HuH-7.5 (cell line): ENCODE results near the gene PTRHD1.
"Not testable (repeated sequence)": the region's sequence is repeated elsewhere in the genome, so short reads cannot be mapped to it uniquely, and the experiment has no call there.

ENCODE experiments used
- DNase-seq: peaks from one replicate; pipeline ENCODE4 v3.0.0; 2011; ENCODE audit warnings: low spot score

The PTRHD1 gene, protein sequence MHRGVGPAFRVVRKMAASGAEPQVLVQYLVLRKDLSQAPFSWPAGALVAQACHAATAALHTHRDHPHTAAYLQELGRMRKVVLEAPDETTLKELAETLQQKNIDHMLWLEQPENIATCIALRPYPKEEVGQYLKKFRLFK

DNA sequence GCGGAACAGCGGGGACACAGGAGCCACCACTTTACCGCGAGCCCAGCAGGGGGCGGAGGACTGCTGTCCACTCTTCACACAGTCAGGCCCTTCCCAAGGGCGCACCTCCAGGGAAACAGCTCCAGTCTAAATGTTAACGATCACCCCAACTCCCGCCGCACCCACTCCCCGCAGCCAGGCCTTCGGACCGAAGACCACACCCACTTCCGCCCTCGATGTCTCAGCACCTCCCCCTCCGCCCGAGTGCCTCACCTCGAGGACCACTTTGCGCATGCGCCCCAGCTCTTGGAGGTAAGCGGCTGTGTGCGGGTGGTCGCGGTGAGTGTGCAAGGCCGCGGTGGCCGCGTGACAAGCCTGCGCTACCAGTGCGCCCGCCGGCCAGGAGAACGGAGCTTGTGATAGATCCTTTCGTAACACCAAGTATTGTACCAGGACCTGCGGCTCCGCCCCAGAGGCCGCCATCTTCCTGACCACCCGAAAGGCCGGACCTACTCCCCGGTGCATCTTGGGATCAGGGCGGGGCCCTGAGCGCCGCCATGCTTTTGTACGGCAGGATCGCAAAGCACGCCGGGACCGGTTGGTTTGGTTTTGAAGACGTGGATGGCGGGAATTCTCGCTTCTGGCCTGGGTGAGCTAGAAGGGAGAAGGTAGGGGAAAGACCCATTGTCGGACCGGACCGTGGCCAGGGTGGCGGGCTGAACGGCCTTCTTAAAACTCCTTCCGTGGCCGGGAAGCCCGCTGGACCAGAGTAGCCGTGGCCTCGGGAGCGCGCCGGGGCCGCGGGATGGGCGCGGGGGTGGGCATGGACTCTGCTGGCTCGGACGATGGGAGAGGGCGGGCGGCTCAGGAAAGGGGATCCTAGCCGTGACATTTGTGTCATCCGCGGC lies at the start of gene PTRHD1, which contains the start of gene CENPO:
Gene PTRHD1, minus strand, starts transcription at position 518 of the 887 bp plus-strand sequence. Its CDS starts 14 bp downstream, at position 504.
Gene CENPO, plus strand, starts transcription at position 552 of the 887 bp plus-strand sequence. CDS start 495 bp downstream, outside the sequence.
- DNase-seq = peak; percentile 84

DNA sequence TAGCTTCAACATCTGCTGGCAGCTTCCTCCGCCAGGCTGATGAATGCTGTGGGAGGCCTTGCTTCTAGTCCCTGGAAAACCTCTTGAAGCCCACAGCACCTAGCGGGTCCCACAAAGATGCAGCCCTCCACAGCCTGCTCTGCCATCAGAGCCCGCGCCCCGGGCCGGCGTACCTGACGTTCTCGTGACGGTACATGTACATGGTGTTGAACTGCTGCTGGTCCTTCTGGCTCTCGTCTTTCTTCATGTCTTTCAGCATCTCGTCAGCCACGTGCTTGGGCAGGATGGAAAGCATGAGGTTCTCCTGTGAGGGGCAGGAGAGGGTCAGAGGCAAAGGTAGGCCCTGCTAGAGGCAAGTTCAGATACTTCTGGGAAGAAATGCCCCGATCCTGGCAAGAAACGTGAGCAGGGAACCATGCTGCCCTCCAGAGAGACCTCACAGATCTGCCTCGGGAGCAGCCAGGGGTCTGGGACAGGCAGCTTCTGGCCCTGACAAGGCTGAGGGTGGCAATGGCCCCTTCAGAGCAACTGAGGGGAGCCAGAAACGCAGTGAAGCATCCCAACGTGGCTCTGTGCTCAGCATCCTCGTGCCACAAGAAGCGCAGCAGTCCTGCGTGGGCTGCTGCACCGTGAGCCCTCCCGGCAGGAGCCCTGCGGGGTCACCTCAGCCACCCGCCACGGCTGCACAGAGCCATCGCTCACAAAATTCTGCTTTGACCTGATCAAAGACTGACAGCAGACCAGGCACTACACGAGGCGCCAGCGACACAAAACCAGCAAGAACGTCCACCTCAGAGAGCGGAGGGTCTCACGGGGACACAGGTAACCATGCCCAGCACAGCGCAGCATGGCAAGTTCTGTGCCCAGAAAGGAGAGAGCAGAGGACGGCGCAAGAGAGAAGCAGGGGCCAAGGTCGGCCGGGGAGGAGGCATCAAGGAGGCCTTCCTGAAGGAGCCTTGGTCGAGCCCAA lies 49.2 kb upstream of the PTRHD1 start:
- DNase-seq = no peak

DNA sequence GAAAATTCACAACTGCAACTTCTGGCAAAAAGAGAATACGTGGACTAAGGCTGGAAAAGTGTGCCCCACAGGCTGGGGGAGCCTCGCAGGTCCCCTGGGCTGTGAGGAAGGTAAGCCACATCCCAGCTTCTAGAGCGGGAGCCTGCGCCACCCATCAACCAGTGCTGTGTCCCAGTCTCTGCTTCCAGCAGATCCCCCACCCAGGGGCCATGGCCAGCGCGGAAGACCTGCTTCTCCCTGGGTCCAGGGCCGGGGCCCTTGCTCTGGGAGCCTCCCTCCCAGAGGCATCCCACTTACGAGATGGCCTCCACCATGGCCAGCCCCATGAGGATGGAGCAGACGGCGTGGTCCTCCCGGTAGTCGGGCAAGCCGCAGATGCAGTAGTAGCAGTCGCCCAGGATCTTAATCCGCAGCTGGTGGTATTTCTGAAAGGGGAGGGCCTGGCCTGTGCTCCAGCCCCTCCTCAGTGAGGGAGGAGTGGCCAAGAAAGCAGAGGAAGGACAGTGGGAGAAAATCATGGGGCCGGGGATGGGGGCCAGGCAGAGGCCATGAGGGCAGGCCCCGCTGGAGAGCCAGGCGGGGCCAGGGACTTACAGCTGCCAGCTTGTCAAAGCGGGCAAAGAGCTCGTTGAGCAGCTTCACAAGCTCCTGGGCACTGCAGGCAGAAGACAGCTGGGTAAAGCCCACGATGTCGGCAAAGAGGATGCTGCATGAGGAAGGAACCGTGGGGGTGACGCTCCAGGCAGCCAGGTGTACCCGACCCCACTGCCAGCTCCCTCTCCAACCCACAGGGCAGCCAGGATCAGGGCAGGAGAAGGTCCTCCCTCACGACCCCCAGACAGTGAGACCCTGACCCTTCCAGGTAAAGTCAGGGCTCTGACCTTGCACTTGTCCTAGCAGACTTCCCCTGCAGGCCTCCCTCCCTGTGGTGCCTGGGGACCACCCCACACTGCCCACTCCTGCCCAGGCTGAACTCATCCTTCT lies 48.1 kb upstream of the PTRHD1 start:
- no peak for DNase-seq

DNA sequence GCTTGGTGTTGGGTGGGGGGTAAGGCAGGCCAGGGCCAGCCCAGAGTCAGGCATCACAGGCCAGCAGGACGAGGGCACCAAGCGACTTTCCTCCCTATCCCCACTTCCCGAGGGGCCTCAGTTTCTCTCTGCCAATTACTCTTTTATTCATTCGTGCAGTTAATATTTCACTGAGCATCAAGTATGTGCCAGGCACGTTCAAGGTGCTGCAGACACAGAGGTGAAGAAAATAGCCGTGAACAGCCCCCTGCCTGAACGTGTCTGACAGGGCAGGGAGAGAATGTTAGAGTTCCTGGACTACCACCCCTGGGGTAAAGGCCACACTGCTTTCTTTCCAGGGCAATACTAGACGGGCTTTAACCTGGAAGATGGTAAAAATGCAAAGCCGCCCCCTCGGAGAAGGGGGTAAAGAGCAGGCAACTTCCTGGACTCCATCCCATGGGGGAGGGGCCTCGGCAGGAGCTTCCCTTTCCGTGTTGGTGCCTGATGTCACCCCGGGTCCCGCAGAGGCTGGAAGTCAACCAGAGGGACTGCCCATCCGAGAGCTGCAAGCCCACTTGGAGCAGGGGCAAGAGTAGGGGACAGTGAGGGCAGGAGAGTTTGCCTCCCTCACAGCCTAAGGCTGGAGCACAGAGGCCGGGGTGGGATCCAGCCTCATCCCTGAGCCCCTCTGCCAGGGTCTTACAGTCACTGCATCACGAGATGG lies 47.1 kb upstream of the PTRHD1 start:
- no peak for DNase-seq

DNA sequence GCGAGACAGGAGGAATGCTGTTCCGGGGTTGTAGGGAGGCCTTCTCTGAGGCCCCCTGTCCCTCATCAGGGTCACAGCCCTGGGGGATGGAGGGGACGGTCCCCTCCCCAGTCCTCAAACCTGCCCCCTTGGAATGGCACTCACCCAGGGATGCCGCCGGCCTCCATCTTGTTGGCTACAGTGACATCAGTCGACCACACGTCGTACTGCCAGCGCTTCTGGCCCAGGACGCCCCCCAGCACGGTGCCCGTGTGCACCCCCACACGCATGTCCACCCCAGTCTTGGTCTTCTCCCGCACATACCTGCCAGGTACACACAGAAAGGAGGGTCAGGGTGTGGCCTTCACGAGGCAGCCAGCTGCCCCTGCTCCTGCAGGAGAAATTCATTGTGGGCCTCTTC lies 46.5 kb upstream of the PTRHD1 start:
- DNase-seq = no peak

DNA sequence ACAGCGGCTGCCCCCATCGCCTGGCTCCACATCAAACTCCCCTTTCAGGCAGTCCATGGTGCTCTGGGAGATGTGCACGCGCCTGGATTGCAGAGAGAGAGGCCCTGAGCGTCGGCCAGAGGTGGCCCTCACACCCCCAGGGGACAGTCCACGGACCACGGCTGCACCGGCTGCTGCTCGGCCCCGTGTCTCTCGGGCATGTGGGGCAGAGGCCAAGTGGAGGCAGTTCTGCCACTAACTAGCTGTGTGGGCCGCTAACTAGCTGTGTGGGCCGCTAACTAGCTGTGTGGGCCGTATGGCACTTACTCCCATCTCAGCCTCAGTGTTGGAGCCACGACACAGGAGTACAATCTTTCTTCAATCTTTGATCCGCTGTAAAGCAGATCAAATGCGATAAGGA lies 45.4 kb upstream of the PTRHD1 start:
- DNase-seq = no peak

DNA sequence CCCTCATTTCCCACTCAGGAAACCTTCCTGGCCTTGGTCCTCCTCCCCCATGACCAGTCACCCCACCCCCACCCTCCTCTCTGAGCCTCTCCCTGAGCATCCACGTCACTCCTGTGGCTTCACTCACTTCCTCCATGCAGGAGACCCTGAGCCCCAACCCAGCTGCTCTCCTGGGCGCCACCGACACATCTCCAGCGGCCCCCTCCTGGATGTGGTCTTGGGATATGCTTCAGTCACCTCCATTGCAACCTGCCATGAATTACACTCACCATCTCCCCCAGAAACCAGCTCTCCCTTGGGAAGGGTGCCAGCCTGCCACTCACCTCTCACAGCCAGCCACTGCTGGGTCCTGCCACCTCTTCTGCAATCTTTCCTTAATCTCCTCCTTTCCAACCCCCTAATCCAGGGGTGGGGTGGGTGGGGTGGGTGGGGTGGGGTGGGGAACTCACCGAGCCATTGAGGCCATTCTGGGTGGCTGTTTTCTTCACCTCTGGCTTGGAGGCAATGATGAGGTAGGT lies 44.9 kb upstream of the PTRHD1 start:
- DNase-seq = no peak

DNA sequence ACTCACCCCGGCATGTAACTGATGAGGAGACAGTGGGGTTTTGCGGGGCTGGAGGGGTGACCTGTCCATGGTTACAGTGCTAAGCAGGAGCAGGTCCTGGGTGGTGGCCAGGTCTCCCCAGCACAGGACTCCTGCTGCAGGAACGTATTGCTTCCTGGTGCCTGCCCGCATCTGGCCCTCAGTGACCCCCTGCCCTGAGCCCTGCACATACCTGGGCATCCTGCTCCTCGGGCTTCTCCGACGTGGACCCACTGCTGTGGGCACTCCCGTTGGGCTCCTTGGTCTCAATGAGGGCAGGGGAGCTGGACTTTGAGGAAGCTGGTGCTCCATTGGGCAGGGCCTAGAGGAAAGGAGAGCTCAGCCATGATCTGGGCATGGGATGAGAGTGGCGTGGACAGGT lies 43.5 kb upstream of the PTRHD1 start:
- DNase-seq = no peak

DNA sequence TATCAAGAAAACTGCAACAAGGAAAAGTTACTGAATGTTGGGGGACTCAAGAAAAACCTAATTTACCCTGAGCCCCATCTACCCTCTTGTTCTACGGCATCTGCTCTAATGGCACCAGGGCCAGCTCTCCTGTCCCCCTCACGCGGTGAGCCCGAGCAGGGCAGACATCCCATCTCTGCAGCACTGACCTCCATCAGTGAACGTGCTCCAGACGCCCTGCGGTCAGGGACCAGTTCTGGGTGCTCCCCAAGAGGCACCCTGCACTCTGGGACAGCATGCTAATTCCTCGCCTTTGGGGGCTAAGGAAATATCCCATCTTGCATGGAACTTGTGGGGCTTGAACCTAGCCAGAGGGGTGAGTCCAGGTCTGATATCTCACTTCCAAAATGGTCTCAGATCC lies 43.0 kb upstream of the PTRHD1 start:
- no peak for DNase-seq

DNA sequence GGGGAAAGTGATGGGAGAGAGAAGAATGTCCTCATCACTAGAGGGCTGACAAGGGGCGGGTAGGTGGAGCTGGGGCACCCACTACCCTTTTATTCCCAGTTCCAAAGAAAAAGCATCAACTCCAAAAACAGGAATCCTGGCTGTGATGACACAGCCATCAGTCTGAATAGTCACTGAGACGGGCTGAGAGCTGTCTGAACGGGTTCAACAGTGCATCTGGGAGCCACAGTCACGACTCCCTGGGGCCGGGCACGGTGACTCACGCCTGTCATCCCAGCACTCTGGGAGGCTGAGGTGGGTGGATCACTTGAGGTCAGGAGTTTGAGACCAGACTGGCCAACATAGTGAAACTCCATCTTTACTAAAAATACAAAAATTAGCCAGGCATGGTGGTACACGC lies 42.2 kb upstream of the PTRHD1 start:
- DNase-seq = not testable (repeated sequence)

DNA sequence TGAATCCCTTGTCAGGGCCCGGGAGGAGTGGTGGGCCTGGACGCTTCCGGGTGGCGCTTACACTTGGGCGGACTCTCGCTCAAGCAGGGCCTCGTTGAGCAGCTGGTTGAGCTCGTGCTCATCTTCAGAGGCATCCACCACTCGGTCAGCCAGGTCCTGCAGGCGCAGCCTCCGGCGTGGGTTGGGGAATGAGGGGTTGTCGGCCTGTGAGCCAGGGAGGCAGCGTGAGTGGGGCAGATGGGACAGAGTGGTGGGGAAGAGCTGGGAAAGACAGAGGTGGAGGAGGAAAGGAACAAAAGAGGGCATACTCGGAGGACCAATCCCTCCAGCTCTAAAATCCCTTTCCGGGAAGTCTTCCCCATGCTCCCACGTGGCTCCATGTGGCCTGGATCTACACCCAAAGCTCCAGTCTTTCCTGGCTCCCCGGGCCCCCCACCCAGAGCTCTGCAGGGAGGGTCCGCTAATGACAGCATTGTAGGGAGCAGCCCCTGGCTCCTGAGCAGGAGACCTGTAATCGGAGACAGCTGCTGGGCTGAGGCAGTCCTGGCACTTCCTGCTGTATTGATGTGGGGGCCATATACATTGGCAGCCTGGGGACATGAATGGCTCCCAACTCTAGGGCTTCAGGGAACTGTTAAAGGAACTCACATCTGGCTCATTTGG lies 41.7 kb upstream of the PTRHD1 start:
- no peak for DNase-seq

DNA sequence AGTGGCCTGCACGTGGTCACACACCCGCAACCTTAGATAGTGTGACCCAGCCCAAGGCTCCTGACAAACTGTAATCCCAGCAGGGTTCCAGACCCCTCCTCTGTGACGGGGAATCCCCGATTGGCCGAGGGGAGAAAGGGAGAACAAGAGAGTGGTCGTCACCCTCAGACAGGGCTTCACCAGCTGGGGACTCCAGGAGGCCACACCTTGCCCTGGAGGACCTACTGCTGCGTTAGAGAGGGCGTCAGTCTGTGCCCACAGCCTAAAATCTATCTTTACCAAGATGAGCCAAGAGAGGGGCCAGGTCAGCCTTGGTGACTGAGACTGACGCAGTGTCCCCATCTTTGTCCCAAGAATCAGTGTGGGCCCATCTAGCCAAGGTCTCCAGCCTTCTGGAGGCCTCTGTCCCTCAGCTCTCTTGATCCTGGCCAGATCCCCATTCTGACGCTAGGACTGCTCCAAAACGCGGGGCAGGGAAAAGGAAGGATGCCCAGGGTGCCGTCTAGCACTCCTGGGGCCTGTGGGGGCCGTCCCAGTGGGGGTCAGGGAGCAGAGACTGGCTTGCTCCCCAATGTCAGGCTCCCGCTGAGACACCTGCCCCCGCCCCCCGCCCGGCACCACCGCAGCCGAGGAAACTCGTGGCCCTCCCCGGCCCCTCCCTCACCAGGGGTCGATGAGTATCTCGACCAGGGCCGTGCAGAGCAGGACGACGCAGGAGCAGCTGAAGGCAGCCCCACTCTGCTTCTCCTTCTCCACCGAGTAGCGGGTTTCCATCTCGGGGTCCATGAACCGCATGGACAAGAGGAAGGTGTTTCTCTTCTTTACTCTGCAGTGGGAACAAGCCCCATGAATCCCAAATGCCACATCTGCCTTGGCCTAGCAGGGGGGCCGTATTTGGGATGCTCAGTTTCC lies 40.9 kb upstream of the PTRHD1 start:
- no peak for DNase-seq

DNA sequence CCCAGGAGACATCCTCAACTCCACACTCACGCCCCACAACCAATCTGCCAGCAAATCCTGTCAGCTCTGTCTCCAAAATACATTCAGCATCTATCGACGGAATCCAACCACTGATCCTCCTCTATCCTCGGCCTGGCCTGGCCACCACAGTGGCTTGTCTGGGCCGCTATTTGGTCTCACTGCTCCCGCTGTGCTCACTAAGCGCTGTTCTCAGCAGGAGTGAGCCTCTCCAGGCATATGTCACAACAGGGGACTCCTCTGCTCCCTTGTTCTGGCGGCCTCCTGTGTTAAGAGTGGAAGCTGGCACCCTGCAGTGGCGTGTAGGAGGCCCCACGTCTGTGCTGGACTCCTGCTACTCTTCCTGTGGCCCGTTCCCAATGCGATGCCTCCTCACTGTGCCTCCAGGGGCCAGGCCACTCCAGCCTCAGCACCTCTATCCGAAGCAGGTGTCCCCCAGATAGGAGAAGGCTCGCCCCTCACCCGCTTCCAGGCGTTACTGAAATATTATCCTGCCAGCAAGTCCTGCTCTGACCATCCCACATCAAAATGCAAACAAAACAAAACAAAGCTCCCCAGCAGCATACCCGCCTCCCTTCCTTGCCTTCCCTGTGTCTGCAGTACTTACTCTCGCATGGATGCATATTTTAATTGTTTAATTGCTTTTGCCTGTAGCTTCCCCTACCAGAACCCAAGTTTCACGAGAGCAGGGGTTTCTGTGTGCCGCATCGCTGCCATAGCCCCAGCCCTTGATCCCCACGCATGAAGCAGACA lies 39.9 kb upstream of the PTRHD1 start:
- DNase-seq = no peak

DNA sequence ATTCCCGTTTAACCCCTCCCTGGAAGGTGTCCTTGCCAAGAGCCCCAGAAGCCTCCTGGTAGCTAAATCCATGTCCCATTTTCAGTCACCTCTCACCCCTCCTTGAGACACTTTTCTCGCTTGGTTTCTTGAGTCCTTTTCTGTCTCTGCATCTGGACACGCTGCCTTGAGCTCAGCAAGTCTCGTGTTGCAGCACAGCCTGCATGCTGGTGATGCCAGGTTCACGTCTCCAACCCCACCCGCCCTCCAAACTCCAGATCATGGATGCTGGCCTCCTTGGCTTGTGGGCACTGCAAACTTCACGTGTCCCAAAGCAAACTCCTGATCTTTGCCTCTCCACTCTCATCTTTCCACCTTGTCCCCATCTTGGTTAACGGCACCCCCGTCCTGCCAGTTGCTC lies 39.3 kb upstream of the PTRHD1 start:
- DNase-seq = no peak

DNA sequence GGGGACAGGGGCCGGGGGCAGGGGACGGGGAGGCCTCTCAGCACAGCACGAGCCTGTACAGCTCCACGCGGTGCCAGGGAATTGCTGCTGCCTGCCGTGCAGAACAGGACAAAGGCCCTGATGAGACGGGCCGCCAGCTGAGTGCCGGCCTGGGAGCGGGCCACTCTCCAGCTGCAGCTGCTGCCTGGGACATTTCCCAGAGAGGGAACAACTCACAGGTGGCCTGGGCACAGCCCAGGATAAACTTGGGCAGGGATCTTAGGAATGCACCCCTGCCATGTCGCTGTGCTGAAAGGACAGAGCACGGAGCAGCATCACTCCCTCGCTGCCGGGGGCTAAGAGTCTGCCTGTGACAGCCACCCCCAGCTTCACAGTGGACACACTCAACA lies 38.9 kb upstream of the PTRHD1 start:
- no peak for DNase-seq

DNA sequence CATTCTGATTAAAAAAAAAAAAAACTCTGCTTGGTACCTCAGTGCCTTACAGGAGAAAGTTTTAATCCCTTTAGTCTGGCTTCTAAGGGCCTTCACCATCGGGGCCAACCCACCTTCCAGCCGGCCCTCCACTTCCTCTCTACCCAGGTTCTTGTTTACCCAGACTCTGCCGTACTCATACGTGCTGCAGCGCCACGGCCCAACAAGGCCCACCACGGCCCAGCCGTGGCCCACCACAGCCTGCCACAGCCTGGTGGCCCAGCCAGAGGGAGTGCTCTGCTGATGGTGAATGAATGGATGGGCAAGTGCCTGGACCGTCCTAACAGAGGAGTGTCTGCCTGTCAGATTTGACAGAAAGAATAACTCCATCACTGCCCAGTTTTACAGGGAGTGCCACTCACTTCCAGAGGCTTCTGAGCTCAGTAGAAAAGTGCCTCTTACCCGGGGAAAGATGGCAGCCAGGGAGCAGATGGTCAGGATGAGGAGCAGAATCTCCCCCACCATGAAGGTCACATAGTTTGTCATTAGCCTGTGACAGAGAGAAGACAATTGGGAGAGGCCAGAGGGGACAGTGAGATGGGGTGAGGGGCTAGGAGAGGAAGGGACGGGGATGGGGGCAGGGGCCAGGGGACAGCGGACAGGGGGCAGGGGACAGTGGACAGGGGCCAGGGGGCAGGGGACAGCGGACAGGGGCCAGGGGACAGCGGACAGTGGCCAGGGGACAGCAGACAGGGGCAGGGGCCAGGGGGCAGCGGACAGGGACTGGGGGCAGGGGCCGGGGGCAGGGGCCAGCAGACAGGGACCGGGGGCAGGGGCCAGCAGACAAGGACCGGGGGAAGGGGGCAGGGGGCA lies 38.3 kb upstream of the PTRHD1 start:
- no peak for DNase-seq

DNA sequence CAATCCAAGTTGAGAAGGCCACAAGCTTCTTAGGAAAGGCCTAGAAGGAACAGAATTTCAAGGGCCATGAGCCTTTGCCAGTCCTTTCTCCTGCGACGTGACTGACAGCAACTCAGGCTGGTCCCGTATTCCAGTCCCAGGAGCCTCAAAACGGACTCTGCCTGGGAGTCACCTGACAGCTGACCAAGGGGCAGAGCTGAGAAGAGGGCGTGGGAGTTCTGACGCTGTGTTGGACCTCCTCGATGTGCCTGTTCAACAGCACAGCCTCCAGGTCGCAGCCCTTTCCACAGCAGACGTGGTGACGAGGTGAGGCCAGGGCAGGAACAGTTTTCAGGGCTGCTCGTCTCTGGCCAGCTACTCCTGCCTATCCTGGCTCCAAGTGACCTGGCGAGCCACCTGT lies 37.6 kb upstream of the PTRHD1 start:
- DNase-seq = no peak
